Head of caudate nucleus (tissue), 42 donors: ENCODE results near the gene LRRC74A.

Experiments used
- DNase-seq, 42 donors: peaks; one replicate each; pipeline versions ENCODE4 v3.0.0 to v3.0.0-alpha.2; 2020 to 2021; ENCODE audit warnings: mixed read lengths in 7 of 42
- intact Hi-C: fragments of 100-400 bp; cut with DNase I; formaldehyde crosslinking; loops from one replicate; pipeline ENCODE4 v1.15.0; 2022

Gene LRRC74A

GRCh38 chr14:76806446-76806845, 19.8 kb upstream of the LRRC74A start:
- intact Hi-C loops, result no loop called here
- DNase-seq, result no peak

- intact Hi-C loops, result no loop called here
- DNase-seq, result peak in 2 of 42 donors; percentile 4 to 38
Observed at GRCh38 chr14:76808011-76808410, 18.2 kb upstream of the LRRC74A start.

GRCh38 chr14:76808990-76809389, 17.2 kb upstream of the LRRC74A start:
- intact Hi-C loops, result no loop called here
- DNase-seq, result no peak

GRCh38 chr14:76810525-76810924, 15.7 kb upstream of the LRRC74A start:
- intact Hi-C loops, result loop anchor here (5.0 kb wide), 1 partner anchor 48 kb away; the partner anchor contains the start of gene VASH1
- no peak for DNase-seq

GRCh38 chr14:76810953-76811400, 15.2 kb upstream of the LRRC74A start:
- intact Hi-C loops, result loop anchor here (5.0 kb wide), 1 partner anchor 49 kb away; the partner anchor contains the start of gene VASH1
- DNase-seq, result peak in 25 of 42 donors; percentile 28 to 79 (median 52)

- no peak for DNase-seq
- intact Hi-C loops, result loop anchor here (5.0 kb wide), 1 partner anchor 49 kb away; the partner anchor contains the start of gene VASH1
Observed at GRCh38 chr14:76811561-76811960, 14.6 kb upstream of the LRRC74A start.

- intact Hi-C loops, result loop anchor here (5.0 kb wide), 1 partner anchor 50 kb away; the partner anchor contains the start of gene VASH1
- peak in 10 of 42 donors; percentile 18 to 50 (median 28) for DNase-seq
Observed at GRCh38 chr14:76812093-76812421, 14.2 kb upstream of the LRRC74A start.

GRCh38 chr14:76812422-76813383, 13.5 kb upstream of the LRRC74A start, which contains the start of gene ANGEL1:
TSS of gene ANGEL1 (minus strand) at chr14:76812882. CDS start at chr14:76812827, 55 bp downstream.
- intact Hi-C loops, result loop anchor here (5.0 kb wide), 1 partner anchor 50 kb away; the partner anchor contains the start of gene VASH1
- DNase-seq, result peak; percentile 83 to 97 (median 94)

- intact Hi-C loops, result loop anchor here (5.0 kb wide), 1 partner anchor 53 kb away; the partner anchor contains the start of gene VASH1
- DNase-seq, result no peak
Observed at GRCh38 chr14:76814726-76815645, 11.2 kb upstream of the LRRC74A start.

- intact Hi-C loops, result no loop called here
- no peak for DNase-seq
Observed at GRCh38 chr14:76820700-76821099, 5.5 kb upstream of the LRRC74A start.

- intact Hi-C loops, result no loop called here
- peak in 14 of 42 donors; percentile 18 to 48 (median 31) for DNase-seq
Observed at GRCh38 chr14:76827696-76828296, 1.6 kb downstream of the LRRC74A start.

GRCh38 chr14:76828339-76829012, 2.3 kb downstream of the LRRC74A start:
- peak in 11 of 42 donors; percentile 7 to 52 (median 37) for DNase-seq
- intact Hi-C loops, result no loop called here

- intact Hi-C loops, result no loop called here
Observed at GRCh38 chr14:76829013-76829365, 2.8 kb downstream of the LRRC74A start.

GRCh38 chr14:76829650-76830421, 3.6 kb downstream of the LRRC74A start:
- intact Hi-C loops, result no loop called here
- peak; percentile 76 to 98 (median 92) for DNase-seq

More at GRCh38 chr14:76829013-76829365, 2.8 kb downstream of the LRRC74A start:
- DNase-seq, result peak in 32 of 42 donors; percentile 21 to 76 (median 48)

GRCh38 chr14:76830556-76830955, 4.3 kb downstream of the LRRC74A start:
- intact Hi-C loops, result no loop called here
- DNase-seq, result no peak

- DNase-seq, result peak in 7 of 42 donors; percentile 8 to 51 (median 24)
- intact Hi-C loops, result no loop called here
Observed at GRCh38 chr14:76832503-76832988, 6.3 kb downstream of the LRRC74A start.

GRCh38 chr14:76833011-76833410, 6.8 kb downstream of the LRRC74A start:
- no peak for DNase-seq
- intact Hi-C loops, result no loop called here
